ENCODE data around the gene PRDM10.

- TF ChIP-seq TAF1 (IDR thresholded peaks at IDR 0.05; ENCODE audit: low read depth) (no peak), MXI1 (conservative IDR thresholded peaks at IDR 0.05; ENCODE audit: poor library complexity, severe bottlenecking) (no peak), EZH2 (IDR thresholded peaks at IDR 0.05; ENCODE audit: borderline replicate concordance, insufficient read depth, low read length, poor library complexity, severe bottlenecking) (no peak), EP300 (conservative IDR thresholded peaks at IDR 0.05; ENCODE audit: poor library complexity, severe bottlenecking) (no peak), POLR2AphosphoS5 (IDR thresholded peaks at IDR 0.05) (no peak), CTCF (IDR thresholded peaks at IDR 0.05; ENCODE audit: poor library complexity, severe bottlenecking) (no peak), RAD21 (conservative IDR thresholded peaks at IDR 0.05) (no peak)
Measured at GRCh38 chr11:129995163-129995562, 7.5 kb downstream of the PRDM10 start.
